Neuronal stem cell (in vitro differentiated cells): Measurements from ENCODE around the gene GPR139.

Source experiments
- DNase-seq: peaks from one replicate; pipeline ENCODE4 v3.0.0-alpha.2; 2013; ENCODE audit warnings: low spot score
- H2AFZ ChIP-seq: one replicate; pipeline ENCODE4 v1.6.1; 2013; ENCODE audit warnings: mild to moderate bottlenecking, low read length, inconsistent platforms
- H2AK5ac ChIP-seq: 2 replicates; pipeline ENCODE4 v1.6.1; 2013; ENCODE audit warnings: low read depth, mild to moderate bottlenecking, inconsistent platforms, low read length, moderate library complexity, mixed read lengths
- H2BK120ac ChIP-seq: 2 replicates; pipeline ENCODE4 v1.6.1; 2013; ENCODE audit warnings: low read depth, mild to moderate bottlenecking, inconsistent platforms, low read length, moderate library complexity, mixed read lengths
- H2BK12ac ChIP-seq: one replicate; pipeline ENCODE4 v1.6.1; 2013; ENCODE audit warnings: low read length, inconsistent platforms
- H2BK15ac ChIP-seq: 2 replicates; pipeline ENCODE4 v1.6.1; 2013; ENCODE audit warnings: mild to moderate bottlenecking, low read length, inconsistent platforms, mixed read lengths
- H2BK5ac ChIP-seq: one replicate; pipeline ENCODE4 v1.6.1; 2013; ENCODE audit warnings: inconsistent platforms, mild to moderate bottlenecking, low read length, moderate library complexity
- H3K14ac ChIP-seq: one replicate; pipeline ENCODE4 v1.6.1; 2013; ENCODE audit warnings: low read length, inconsistent platforms
- H3K18ac ChIP-seq: 2 replicates; pipeline ENCODE4 v1.6.1; 2013; ENCODE audit warnings: low read length, inconsistent platforms
- H3K23ac ChIP-seq: 2 replicates; pipeline ENCODE4 v1.6.1; 2013; ENCODE audit warnings: low read depth, mild to moderate bottlenecking, mixed read lengths, low read length, inconsistent platforms; ENCODE audit not compliant: poor library complexity
- H3K27ac ChIP-seq: replicated peaks from 3 replicates; pipeline ENCODE4 v1.5.1; 2013; ENCODE audit warnings: low read length, inconsistent platforms
- H3K27me3 ChIP-seq, 3 experiments: 2 replicates each; pipeline ENCODE4 v1.6.1; 2013; ENCODE audit warnings: low read length in 3 of 3, mild to moderate bottlenecking in 2 of 3, inconsistent platforms in 1 of 3, low read depth in 1 of 3, mixed read lengths in 1 of 3, moderate library complexity in 1 of 3; ENCODE audit not compliant: control insufficient read depth in 3 of 3, insufficient read depth in 3 of 3
- H3K36me3 ChIP-seq, 2 donors: replicated peaks in 1 of 2; 2 replicates each; pipeline ENCODE4 v1.6.1; 2013; ENCODE audit warnings: low read length in 2 of 2; ENCODE audit not compliant: control insufficient read depth in 2 of 2, insufficient read depth in 2 of 2
- H3K4ac ChIP-seq: 2 replicates; pipeline ENCODE4 v1.6.1; 2013; ENCODE audit warnings: inconsistent platforms, mild to moderate bottlenecking, low read length, moderate library complexity
- H3K4me1 ChIP-seq, 2 donors: 1 replicate in 1 of 2; 2 replicates in 1 of 2; pipeline ENCODE4 v1.6.1; 2013; ENCODE audit warnings: low read length in 2 of 2, low read depth in 1 of 2; ENCODE audit not compliant: control insufficient read depth in 2 of 2, insufficient read depth in 1 of 2
- H3K4me2 ChIP-seq: one replicate; pipeline ENCODE4 v1.6.1; 2013; ENCODE audit warnings: mild to moderate bottlenecking, low read length, inconsistent platforms; ENCODE audit not compliant: insufficient read depth, poor library complexity, severe bottlenecking
- H3K4me3 ChIP-seq, 2 donors: 2 replicates each; pipeline ENCODE4 v1.5.1; 2013; ENCODE audit warnings: low read length in 2 of 2, mild to moderate bottlenecking in 2 of 2, inconsistent platforms in 1 of 2, moderate library complexity in 1 of 2
- H3K79me1 ChIP-seq: one replicate; pipeline ENCODE4 v1.6.1; 2013; ENCODE audit warnings: low read depth, mild to moderate bottlenecking, inconsistent platforms, low read length, moderate library complexity
- H3K9ac ChIP-seq: one replicate; pipeline ENCODE4 v1.6.1; 2013; ENCODE audit warnings: mild to moderate bottlenecking, low read depth, low read length, inconsistent platforms; ENCODE audit not compliant: poor library complexity
- H3K9me3 ChIP-seq, 2 donors: replicated peaks in 1 of 2; 2 replicates each; pipeline versions ENCODE3 to v1.6.1; 2013; ENCODE audit warnings: low read length in 2 of 2, mild to moderate bottlenecking in 2 of 2, inconsistent platforms in 1 of 2, low read depth in 1 of 2, mixed read lengths in 1 of 2, moderate library complexity in 1 of 2; ENCODE audit not compliant: control insufficient read depth in 2 of 2, insufficient read depth in 1 of 2
- H4K8ac ChIP-seq: one replicate; pipeline ENCODE4 v1.6.1; 2013; ENCODE audit warnings: low read depth, mild to moderate bottlenecking, inconsistent platforms, low read length, moderate library complexity
- H4K91ac ChIP-seq: one replicate; pipeline ENCODE4 v1.6.1; 2013; ENCODE audit warnings: low read length, low read depth, mild to moderate bottlenecking, inconsistent platforms; ENCODE audit not compliant: poor library complexity
- WGBS, 2 donors: extraction: QIAGEN DNeasy Blood & Tissue Kit; methylation state at CpG; one replicate each; pipeline ENCODE4 v1.1.7; 2013; ENCODE audit warnings: missing lambda C conversion rate in 2 of 2, mixed read lengths in 1 of 2; ENCODE audit not compliant: insufficient read length in 2 of 2, insufficient replicate concordance in 1 of 2; ENCODE audit errors: extremely low coverage in 2 of 2; 5-methylcytosine and 5-hydroxymethylcytosine counted together

Gene GPR139

DNA sequence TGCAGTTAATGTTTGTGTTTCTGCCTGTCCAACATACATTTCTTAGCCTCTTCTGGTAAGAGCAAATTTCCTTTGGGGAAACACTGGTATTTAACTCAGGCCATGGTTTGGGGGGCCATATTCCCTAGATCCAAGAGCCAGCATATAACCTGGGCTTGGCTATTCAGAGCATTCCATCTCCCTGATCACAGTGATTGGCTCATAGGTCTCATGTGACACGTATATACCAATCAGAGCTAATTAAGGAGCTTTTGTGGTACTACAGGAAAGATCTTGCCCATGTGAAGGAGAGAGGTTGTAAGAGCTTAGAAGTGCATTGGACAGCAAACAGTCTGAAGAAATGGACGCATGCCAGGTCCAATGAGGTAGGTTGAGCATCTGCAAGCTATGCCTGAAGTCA, 33.4 kb upstream of the GPR139 start:
- H3K9ac ChIP-seq: no peak overlapping the region
- no peak overlapping the region for H2BK5ac ChIP-seq
- H3K23ac ChIP-seq: no peak overlapping the region
- no peak overlapping the region for H2BK12ac ChIP-seq
- H3K27ac ChIP-seq: no peak overlapping the region
- H2BK120ac ChIP-seq: no peak overlapping the region
- H4K8ac ChIP-seq: no peak overlapping the region
- H2AK5ac ChIP-seq: no peak overlapping the region
- no peak overlapping the region for H3K18ac ChIP-seq
- no peaks in the 10 kb centered on the region for H3K36me3 ChIP-seq
- no peak overlapping the region for H4K91ac ChIP-seq
- H3K14ac ChIP-seq: no peak overlapping the region
- no peak for DNase-seq
- H2AFZ ChIP-seq: no peak overlapping the region
- H3K79me1 ChIP-seq: no peaks in the 10 kb centered on the region
- H3K4me2 ChIP-seq: no peak overlapping the region
- H3K9me3 ChIP-seq: no peaks in the 10 kb centered on the region
- no CpG with 5 or more reads among the region's 2 CpGs for WGBS, 2 donors
- H2BK15ac ChIP-seq: no peak overlapping the region
- no peaks in the 10 kb centered on the region for H3K4me1 ChIP-seq
- H3K4me3 ChIP-seq: no peak overlapping the region
- H3K4ac ChIP-seq: no peak overlapping the region
- H3K27me3 ChIP-seq: no peaks in the 10 kb centered on the region

DNA sequence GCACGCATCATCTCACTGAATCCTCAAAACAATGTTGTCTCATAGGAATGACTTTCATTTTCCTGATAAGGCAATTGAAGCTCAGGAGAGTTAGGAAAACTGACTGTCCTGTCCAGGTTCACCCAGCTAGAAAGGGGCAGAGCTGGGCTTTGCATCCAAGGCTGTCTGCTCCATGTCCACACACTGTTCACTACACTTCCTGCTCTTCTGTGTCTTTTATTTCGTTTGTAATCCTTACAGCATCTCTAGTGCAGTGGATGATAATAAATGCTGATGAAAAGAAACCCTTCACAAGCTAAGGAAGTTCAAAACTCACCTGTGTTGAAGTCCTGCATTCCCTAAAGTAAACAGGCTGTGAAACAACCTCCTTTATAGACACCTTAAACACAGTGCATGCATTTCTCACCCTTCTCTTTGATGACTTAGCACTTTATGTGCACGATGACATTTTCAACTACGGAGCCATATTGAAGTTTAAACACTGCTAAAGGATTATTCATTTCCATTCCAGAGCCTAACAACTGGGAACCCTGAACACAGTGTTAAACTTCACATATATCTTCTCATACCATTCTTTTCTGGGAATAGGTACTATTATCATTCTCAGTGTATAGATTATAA, 31.0 kb upstream of the GPR139 start:
- no peak overlapping the region for H2BK15ac ChIP-seq
- H2BK5ac ChIP-seq: no peak overlapping the region
- no peak overlapping the region for H4K91ac ChIP-seq
- no peaks in the 10 kb centered on the region for H3K9me3 ChIP-seq
- H2AFZ ChIP-seq: no peak overlapping the region
- no CpG with 5 or more reads among the region's 4 CpGs for WGBS, 2 donors
- no peaks in the 10 kb centered on the region for H3K79me1 ChIP-seq
- H3K4me3 ChIP-seq: no peak overlapping the region
- no peak overlapping the region for H2AK5ac ChIP-seq
- no peak overlapping the region for H3K9ac ChIP-seq
- H3K4me1 ChIP-seq: no peaks in the 10 kb centered on the region
- no peak overlapping the region for H2BK120ac ChIP-seq
- no peak overlapping the region for H4K8ac ChIP-seq
- H3K36me3 ChIP-seq: no peaks in the 10 kb centered on the region
- no peak overlapping the region for H3K14ac ChIP-seq
- H3K27ac ChIP-seq: no peak overlapping the region
- no peak overlapping the region for H2BK12ac ChIP-seq
- H3K18ac ChIP-seq: no peak overlapping the region
- H3K4ac ChIP-seq: no peak overlapping the region
- DNase-seq: no peak
- H3K4me2 ChIP-seq: no peak overlapping the region
- H3K23ac ChIP-seq: no peak overlapping the region
- no peaks in the 10 kb centered on the region for H3K27me3 ChIP-seq

DNA sequence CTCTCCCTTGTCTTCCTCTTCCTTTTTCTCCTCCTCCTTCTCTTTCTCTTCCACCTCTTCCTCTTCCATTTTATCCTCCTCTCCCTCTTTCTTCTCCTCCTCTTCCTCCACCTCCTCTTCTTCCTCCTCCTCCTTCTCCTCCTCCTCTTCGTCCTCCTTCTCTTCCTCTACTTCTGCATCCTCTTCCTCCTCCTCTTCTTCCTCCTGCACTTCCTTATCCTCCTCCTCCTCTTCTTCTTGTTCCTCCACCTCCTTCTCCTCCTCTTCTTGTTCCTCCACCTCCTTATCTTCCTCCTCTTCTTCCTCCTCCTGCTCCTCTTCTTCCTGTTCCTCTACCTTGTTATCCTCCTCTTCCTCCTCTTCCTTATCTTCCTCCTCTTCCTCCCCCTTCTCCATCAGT, 28.8 kb upstream of the GPR139 start:
- no CpG with 5 or more reads among the region's 1 CpG for WGBS, 2 donors
- H2BK12ac ChIP-seq: no peak overlapping the region

DNA sequence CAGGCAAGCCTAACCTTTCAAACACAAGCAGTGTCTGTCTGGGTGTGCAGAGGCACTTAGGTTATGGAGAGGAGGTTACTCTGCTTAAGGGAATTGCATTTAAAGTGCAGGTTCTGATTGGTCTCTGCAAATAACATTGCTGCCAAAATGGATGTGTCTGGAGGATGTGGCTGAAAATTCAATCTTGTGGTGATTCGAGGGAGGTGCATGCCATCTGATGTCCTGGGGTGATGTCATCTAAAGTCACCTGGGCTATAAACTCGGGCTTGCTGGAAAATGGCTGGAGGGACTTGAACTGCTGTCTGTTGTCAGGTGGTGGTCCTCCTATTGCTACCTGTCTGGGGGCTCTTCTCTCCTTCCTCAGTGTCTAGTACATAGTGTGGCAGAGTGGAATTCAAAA, 28.3 kb upstream of the GPR139 start:
- Histone ChIP-seq H2BK12ac (no peak overlapping the region), H3K14ac (no peak overlapping the region), H4K8ac (no peak overlapping the region), H3K23ac (no peak overlapping the region), H3K27ac (no peak overlapping the region), H3K4ac (no peak overlapping the region), H2BK5ac (no peak overlapping the region), H4K91ac (no peak overlapping the region), H2AFZ (no peak overlapping the region), H3K4me1 (no peaks in the 10 kb centered on the region), H3K9me3 (no peaks in the 10 kb centered on the region), H2BK15ac (no peak overlapping the region), H3K79me1 (no peaks in the 10 kb centered on the region), H2BK120ac (no peak overlapping the region), H3K4me3 (no peak overlapping the region), H3K9ac (no peak overlapping the region), H3K18ac (no peak overlapping the region), H3K4me2 (no peak overlapping the region), H2AK5ac (no peak overlapping the region), H3K36me3 (no peaks in the 10 kb centered on the region), H3K27me3 (no peaks in the 10 kb centered on the region)
- no CpG with 5 or more reads among the region's 2 CpGs for WGBS, 2 donors
- DNase-seq: no peak

More for the DNA sequence above, 28.8 kb upstream of the GPR139 start:
- Histone ChIP-seq H2AFZ (no peak overlapping the region), H3K23ac (no peak overlapping the region), H4K8ac (no peak overlapping the region), H3K9me3 (no peaks in the 10 kb centered on the region), H3K27ac (no peak overlapping the region), H2BK120ac (no peak overlapping the region), H2BK5ac (no peak overlapping the region), H3K18ac (no peak overlapping the region), H2BK15ac (no peak overlapping the region), H3K9ac (no peak overlapping the region), H3K14ac (no peak overlapping the region), H3K4me2 (no peak overlapping the region), H3K27me3 (no peaks in the 10 kb centered on the region), H3K4ac (no peak overlapping the region), H4K91ac (no peak overlapping the region), H2AK5ac (no peak overlapping the region), H3K4me3 (no peak overlapping the region), H3K36me3 (no peaks in the 10 kb centered on the region), H3K79me1 (no peaks in the 10 kb centered on the region), H3K4me1 (no peaks in the 10 kb centered on the region)
- DNase-seq: no peak
